Fibroblast of pulmonary artery (primary cell): ENCODE data around the gene FAT4.

Experiments used
- DNase-seq: peaks from one replicate; pipeline ENCODE4 v3.0.0-alpha.2; 2010; ENCODE audit warnings: low read depth
- H3K4me3 ChIP-seq: replicated peaks from 2 replicates; pipeline ENCODE4 v1.5.1; 2011; ENCODE audit warnings: low read depth, mild to moderate bottlenecking, control low read depth, low read length, moderate library complexity
- CTCF ChIP-seq: IDR thresholded peaks from 2 replicates; pipeline ENCODE4 v1.5.1; 2011; ENCODE audit warnings: mild to moderate bottlenecking, control low read depth, low read length, inconsistent platforms; ENCODE audit errors: missing control alignments

The FAT4 gene

GRCh38 chr4:125323654-125324053 lies 8.9 kb downstream of the FAT4 start:
- TF ChIP-seq CTCF, result no peak
- peak overlapping the region; percentile 45 for H3K4me3 ChIP-seq
- DNase-seq, result peak; percentile 72

GRCh38 chr4:125325733-125326132 lies 11.0 kb downstream of the FAT4 start:
- DNase-seq, result no peak
- no peak overlapping the region for H3K4me3 ChIP-seq
- TF ChIP-seq CTCF, result no peak

GRCh38 chr4:125331116-125331515 lies 16.4 kb downstream of the FAT4 start:
- H3K4me3 ChIP-seq, result no peak overlapping the region
- no peak for DNase-seq
- TF ChIP-seq CTCF, result no peak

GRCh38 chr4:125334926-125335325 lies 20.2 kb downstream of the FAT4 start:
- peak; percentile 46 for DNase-seq
- no peak overlapping the region for H3K4me3 ChIP-seq
- TF ChIP-seq CTCF, result no peak

- no peak overlapping the region for H3K4me3 ChIP-seq
- no peak for TF ChIP-seq CTCF
- no peak for DNase-seq
Measured at GRCh38 chr4:125338814-125339213, 24.1 kb downstream of the FAT4 start.

GRCh38 chr4:125344198-125344597 lies 29.4 kb downstream of the FAT4 start:
- DNase-seq, result no peak
- no peak overlapping the region for H3K4me3 ChIP-seq
- TF ChIP-seq CTCF, result no peak

GRCh38 chr4:125346616-125347015 lies 31.9 kb downstream of the FAT4 start:
- no peak for TF ChIP-seq CTCF
- no peak for DNase-seq
- H3K4me3 ChIP-seq, result no peak overlapping the region
